Activated CD8-positive, alpha-beta memory T cell treated with anti-CD3 and anti-CD28 coated beads, Interleukin-2, amount 50 U/mL, for 4 hours (primary cell): ENCODE results near the gene GYPC.

Experiments
- DNase-seq: peaks from one replicate; pipeline ENCODE4 v3.0.0-alpha.2; 2020

The GYPC gene

DNA sequence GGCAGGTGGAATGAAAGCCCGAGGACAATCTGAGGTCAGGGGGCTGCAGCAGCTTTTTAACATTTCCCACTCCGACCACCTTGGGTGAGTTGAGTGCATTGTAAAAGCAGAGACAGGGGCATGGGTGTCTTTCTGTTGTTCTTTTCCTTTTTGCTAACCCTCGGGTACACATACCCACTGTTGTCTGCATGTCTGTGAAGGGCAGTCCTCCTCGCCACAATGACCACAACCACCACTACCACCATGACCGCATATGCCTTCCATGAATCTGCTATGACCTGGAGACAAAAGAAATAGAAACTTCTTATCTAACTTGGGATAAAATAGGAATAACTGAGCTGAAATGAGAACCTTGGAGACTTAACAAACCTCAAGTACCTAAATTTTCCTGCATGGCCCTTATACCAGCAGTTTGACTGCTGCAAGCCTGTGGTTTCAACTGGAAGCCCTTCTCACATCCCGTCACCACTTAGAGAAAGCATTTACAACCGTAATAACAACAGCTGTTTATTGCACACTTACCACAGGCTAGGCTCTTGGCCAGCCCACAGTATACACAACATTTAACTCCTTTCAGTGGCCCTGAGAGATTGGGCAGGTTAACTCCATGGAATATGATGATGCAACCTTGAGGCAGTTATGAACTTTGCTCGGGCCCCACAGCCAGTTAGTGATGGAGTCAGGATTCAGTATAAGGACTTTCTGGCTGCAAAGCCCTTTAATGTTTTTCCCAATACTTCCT, 80.3 kb downstream of the GYPC start:
- no peak for DNase-seq

DNA sequence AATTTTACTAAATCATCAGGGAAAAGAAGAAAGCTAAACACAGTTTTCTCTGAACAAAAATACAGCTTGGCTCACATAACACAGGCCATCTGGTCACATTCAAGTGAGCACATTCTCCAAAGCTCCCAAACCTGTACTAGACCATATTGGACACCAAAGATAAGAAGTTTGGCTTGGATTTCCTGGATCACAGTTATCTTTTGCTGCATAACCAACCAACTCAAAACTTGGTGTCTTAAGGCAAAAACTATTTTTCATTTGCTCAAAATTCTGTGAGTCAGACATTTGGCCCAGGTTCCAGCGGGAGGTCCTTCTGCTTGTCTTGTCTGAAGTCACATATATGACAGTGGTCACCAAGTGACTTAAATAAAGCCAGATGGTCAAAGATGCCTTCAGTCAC, 83.2 kb downstream of the GYPC start:
- no peak for DNase-seq

DNA sequence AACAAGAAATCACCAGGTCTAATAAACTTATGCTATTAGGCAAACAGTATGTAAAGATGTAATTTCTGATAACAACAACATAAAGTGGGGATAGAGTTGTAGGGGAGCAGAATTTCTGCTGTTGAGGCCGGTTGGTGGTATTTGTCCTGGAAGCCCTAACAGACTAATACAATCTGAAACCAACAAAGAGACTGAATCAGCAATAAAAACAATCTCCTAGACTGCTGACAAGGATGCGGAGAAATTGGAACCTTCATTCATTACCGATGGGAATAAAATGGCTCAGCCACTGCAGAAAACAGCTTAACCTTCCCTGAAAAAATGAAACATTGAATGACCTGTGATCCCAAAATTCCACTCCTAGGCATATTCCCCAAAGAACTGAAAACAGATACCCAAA, 88.7 kb downstream of the GYPC start:
- DNase-seq = no peak
